ENCODE data around the gene MGAT5B.
"Not testable (repeated sequence)": the region's sequence is repeated elsewhere in the genome, so short reads cannot be mapped to it uniquely, and the experiment has no call there.

MGAT5B gene

GRCh38 chr17:76868176-76868668, at the start of gene MGAT5B:
TSS of gene MGAT5B (plus strand) at chr17:76868404. CDS start at chr17:76869030, 626 bp downstream.
- DNase-seq (ENCODE audit: low read depth): peak; percentile 92

- no peak for DNase-seq (ENCODE audit: low read depth)
Measured at GRCh38 chr17:76820039-76820438, 48.2 kb upstream of the MGAT5B start.

GRCh38 chr17:76820561-76820960, 47.6 kb upstream of the MGAT5B start:
- no peak for DNase-seq (ENCODE audit: low read depth)

- DNase-seq (ENCODE audit: low read depth): no peak
Measured at GRCh38 chr17:76822184-76822778, 45.9 kb upstream of the MGAT5B start.

- DNase-seq (ENCODE audit: low read depth): no peak
Measured at GRCh38 chr17:76824093-76824492, 44.1 kb upstream of the MGAT5B start.

- DNase-seq (ENCODE audit: low read depth): no peak
Measured at GRCh38 chr17:76826330-76827068, 41.7 kb upstream of the MGAT5B start.

- DNase-seq (ENCODE audit: low read depth): no peak
Measured at GRCh38 chr17:76827736-76828135, 40.5 kb upstream of the MGAT5B start.

GRCh38 chr17:76830987-76831715, 37.1 kb upstream of the MGAT5B start:
- no peak for DNase-seq (ENCODE audit: low read depth)

- DNase-seq (ENCODE audit: low read depth): no peak
Measured at GRCh38 chr17:76833034-76833644, 35.1 kb upstream of the MGAT5B start.

GRCh38 chr17:76833747-76834146, 34.5 kb upstream of the MGAT5B start:
- DNase-seq (ENCODE audit: low read depth): no peak

- no peak for DNase-seq (ENCODE audit: low read depth)
Measured at GRCh38 chr17:76834870-76835269, 33.3 kb upstream of the MGAT5B start.

- DNase-seq (ENCODE audit: low read depth): no peak
Measured at GRCh38 chr17:76840443-76840767, 27.8 kb upstream of the MGAT5B start.

GRCh38 chr17:76840884-76841775, 27.1 kb upstream of the MGAT5B start:
- DNase-seq (ENCODE audit: low read depth): no peak

- DNase-seq (ENCODE audit: low read depth): no peak
Measured at GRCh38 chr17:76841776-76842405, 26.3 kb upstream of the MGAT5B start.

GRCh38 chr17:76843068-76843467, 25.1 kb upstream of the MGAT5B start:
- not testable (repeated sequence) for DNase-seq (ENCODE audit: low read depth)

GRCh38 chr17:76843703-76844484, 24.3 kb upstream of the MGAT5B start:
- DNase-seq (ENCODE audit: low read depth): peak; percentile 62

GRCh38 chr17:76844485-76844829, 23.7 kb upstream of the MGAT5B start:
- DNase-seq (ENCODE audit: low read depth): no peak

- DNase-seq (ENCODE audit: low read depth): no peak
Measured at GRCh38 chr17:76844846-76845245, 23.4 kb upstream of the MGAT5B start.

- peak; percentile 41 for DNase-seq (ENCODE audit: low read depth)
Measured at GRCh38 chr17:76845541-76846017, 22.6 kb upstream of the MGAT5B start.

- DNase-seq (ENCODE audit: low read depth): no peak
Measured at GRCh38 chr17:76847031-76847430, 21.2 kb upstream of the MGAT5B start.

All from ELR (cell line).